GM21360 (cell line): ENCODE measurements around the gene CTPS1.

Experiments used
- ATAC-seq: cut with Tn5 transposase; IDR thresholded peaks from one replicate; pipeline ENCODE4 v1.9.1; 2021; ENCODE audit warnings: mild to moderate bottlenecking, moderate library complexity; ENCODE audit not compliant: unreplicated experiment

The CTPS1 gene

GRCh38 chr1:40966417-40966816 is 13.1 kb upstream of the CTPS1 start:
- no peak for ATAC-seq

GRCh38 chr1:40969445-40969844 is 10.1 kb upstream of the CTPS1 start:
- ATAC-seq = no peak

GRCh38 chr1:40971966-40972365 is 7.5 kb upstream of the CTPS1 start:
- no peak for ATAC-seq

- ATAC-seq = no peak
Measured at GRCh38 chr1:40973912-40974311, 5.6 kb upstream of the CTPS1 start.

- ATAC-seq = no peak
Measured at GRCh38 chr1:40974945-40975344, 4.6 kb upstream of the CTPS1 start.

GRCh38 chr1:40976952-40977690 is 2.4 kb upstream of the CTPS1 start:
- ATAC-seq = no peak

- ATAC-seq = no peak
Measured at GRCh38 chr1:40977716-40978115, 1.8 kb upstream of the CTPS1 start.

- no peak for ATAC-seq
Measured at GRCh38 chr1:40978886-40979240, 633 bp upstream of the CTPS1 start.

GRCh38 chr1:40980068-40980452 is 564 bp downstream of the CTPS1 start:
- ATAC-seq = peak; percentile 25

GRCh38 chr1:40980453-40981121 is 1.1 kb downstream of the CTPS1 start:
- no peak for ATAC-seq

- ATAC-seq = no peak
Measured at GRCh38 chr1:40981691-40982448, 2.4 kb downstream of the CTPS1 start.

GRCh38 chr1:40982721-40983120 is 3.2 kb downstream of the CTPS1 start:
- ATAC-seq = no peak

GRCh38 chr1:40983286-40983685 is 3.8 kb downstream of the CTPS1 start:
- ATAC-seq = no peak

GRCh38 chr1:40984066-40984465 is 4.6 kb downstream of the CTPS1 start:
- ATAC-seq = no peak

- ATAC-seq = no peak
Measured at GRCh38 chr1:40984531-40984930, 5.0 kb downstream of the CTPS1 start.

GRCh38 chr1:40985161-40985560 is 5.7 kb downstream of the CTPS1 start:
- ATAC-seq = no peak

- ATAC-seq = no peak
Measured at GRCh38 chr1:40985875-40986274, 6.4 kb downstream of the CTPS1 start.

- ATAC-seq = no peak
Measured at GRCh38 chr1:40986328-40986783, 6.9 kb downstream of the CTPS1 start.

- no peak for ATAC-seq
Measured at GRCh38 chr1:40986956-40987355, 7.5 kb downstream of the CTPS1 start.

- no peak for ATAC-seq
Measured at GRCh38 chr1:40987439-40988276, 8.2 kb downstream of the CTPS1 start.

GRCh38 chr1:40988280-40988679 is 8.8 kb downstream of the CTPS1 start:
- no peak for ATAC-seq
